ENCODE results near the gene PTPRJ.
A peak's percentile ranks its signal among the peaks of the same experiment; 100 is the strongest.

PTPRJ gene

GRCh38 chr11:48036011-48036410 is 55.7 kb downstream of the PTPRJ start:
- DNase-seq (ENCODE audit: low read depth in 2 of 2, low spot score in 1 of 2), result no peak

DNA sequence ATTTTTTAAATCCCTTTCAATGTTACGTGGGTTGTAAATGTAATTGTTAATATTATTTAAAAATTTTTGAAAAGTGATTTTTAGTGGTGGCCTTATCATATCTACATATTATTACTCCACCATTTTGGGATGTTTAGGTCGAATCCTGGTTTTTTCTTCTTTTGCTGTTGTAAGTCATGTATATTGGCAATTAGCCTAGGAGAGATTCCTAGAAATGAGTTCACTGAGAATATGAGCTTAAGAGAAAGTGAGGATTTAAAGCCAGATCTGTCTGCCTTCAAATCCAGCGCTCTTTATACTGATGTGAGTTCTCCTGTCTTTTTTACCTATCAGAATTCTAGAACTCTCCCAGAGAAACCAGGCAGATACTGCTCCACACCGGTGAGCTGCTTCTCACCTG is 56.1 kb downstream of the PTPRJ start:
- no peak for DNase-seq (ENCODE audit: low read depth in 2 of 2, low spot score in 1 of 2)

DNA sequence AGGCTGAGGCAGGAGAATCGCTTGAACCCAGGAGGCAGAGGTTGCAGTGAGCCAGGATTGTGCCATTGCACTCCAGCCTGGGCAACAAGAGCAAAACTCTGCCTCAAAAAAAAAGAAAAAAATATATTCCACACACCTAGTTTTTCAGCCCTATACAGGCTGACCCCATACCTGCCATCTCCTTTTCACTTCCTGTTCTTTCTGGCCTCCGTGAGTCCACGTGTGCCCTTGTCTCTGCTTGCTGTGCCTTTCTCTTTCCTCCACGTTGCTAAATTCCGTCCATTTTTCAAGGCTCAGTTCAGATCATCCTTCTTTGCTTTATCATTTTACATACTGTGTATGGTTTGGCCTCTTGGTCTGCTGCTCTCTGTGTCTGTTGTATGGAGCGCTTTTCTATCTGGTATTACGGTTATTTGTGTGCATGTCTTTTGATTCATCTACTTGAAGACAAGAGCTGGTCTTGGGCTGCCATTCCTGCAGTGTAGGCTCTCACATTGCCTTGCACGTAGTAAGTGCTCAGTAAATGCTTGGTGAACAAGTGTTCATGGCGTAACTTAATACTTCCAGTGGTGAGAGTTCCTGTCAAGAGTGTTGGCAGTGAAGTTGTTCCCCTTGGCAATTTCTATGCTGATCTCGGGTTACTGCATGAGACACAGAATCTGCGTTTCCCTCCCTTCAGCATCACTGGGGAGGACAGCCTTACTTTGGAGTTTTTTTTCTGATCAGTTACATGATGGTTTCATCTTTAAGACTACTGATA is 57.5 kb downstream of the PTPRJ start:
- no peak for DNase-seq (ENCODE audit: low read depth in 2 of 2, low spot score in 1 of 2)

GRCh38 chr11:48040830-48041444 is 60.6 kb downstream of the PTPRJ start:
- no peak for DNase-seq (ENCODE audit: low read depth in 2 of 2, low spot score in 1 of 2)

- no peak for DNase-seq (ENCODE audit: low read depth in 2 of 2, low spot score in 1 of 2)
These were observed 61.7 kb downstream of the PTPRJ start for GRCh38 chr11:48041877-48042695.

DNA sequence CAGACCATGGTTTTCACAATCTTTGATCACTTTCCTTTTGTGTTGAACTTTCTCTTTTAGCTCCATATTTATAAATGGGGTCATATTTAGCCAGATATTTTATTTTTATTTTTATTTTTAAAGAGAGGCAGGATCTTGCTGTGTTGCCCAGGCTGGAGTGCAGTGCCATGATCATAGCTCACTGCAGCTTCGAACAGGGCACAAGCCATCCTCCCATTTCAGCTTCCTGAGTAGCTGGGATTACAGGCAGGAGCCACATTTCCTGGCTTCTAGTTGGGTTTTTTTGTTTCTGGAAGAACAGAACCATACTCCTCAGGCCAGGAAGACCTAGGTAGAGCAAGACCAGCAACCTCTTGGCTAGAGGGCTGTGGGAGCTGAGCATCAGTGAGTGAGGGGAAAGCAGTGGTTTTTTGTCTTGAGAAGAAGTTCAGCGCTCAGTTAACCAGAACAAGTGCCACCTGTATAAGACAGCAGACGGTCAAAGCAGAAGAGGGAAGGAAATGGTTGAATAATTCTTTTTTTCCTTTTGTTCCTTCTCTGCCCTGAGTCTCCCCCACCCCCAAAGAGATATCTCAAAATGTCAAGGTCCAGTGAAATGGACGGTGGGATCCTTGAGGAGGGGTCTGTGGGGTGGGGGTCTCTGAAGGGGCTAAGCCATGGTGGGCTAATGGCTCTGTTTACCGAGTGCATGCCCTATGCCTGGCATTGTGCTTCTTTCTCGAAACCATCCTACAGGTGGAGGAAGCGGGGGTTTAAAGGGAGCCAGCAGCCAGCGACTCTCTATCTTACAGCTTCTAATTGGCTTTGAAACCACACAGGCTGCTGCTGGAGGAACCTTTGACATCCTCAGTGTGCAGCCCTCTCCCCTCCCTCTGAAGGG is 63.0 kb downstream of the PTPRJ start:
- no peak for DNase-seq (ENCODE audit: low read depth in 2 of 2, low spot score in 1 of 2)

DNA sequence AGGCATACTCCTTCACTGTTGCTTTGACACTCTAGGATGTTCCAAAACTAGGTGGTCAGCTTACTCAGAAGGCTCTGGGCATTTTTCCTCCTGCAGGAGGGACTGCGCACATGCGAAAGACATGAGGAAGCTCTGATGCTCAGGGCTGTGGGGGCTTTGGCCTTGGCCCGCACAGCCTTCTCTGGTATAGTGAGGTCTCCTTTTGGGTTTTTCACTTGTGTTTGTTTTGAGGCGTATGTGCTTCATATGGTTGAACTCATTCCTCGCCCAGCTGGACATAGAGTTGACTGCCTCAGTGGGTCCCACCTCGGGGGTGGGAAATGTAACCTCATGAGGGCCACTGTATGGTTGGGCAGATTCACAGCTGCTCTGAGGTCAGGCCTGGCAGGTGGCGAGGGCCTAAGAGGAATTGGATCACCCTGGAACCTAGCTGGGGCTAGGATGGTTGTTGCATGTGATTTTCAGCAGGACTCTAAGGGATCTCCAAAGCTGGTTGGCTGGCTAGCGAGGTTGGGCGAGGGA is 63.7 kb downstream of the PTPRJ start:
- no peak for DNase-seq (ENCODE audit: low read depth in 2 of 2, low spot score in 1 of 2)

- DNase-seq (ENCODE audit: low read depth in 2 of 2, low spot score in 1 of 2), result no peak
These were observed 64.2 kb downstream of the PTPRJ start for GRCh38 chr11:48044577-48044976.

DNA sequence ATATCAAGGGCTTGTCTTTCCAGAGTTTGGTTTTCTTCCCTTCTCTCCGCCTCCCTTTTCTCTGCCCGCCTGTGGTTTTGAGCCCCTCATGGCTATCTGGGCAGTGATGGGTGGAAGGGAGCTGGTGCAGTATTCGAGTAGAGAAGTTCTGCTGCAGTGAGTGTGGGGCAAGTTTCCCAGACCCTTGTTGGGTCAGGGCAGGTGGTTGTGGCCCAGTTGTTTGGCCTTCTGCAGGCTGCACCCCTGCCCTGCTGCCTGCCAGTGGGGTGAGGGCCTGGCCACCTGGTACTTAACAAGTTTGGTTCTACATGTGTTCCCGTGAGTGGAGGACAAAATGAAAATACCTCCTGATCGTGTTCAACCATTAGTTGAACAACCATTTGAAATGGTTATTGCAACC is 65.2 kb downstream of the PTPRJ start:
- DNase-seq (ENCODE audit: low read depth in 2 of 2, low spot score in 1 of 2), result no peak

DNA sequence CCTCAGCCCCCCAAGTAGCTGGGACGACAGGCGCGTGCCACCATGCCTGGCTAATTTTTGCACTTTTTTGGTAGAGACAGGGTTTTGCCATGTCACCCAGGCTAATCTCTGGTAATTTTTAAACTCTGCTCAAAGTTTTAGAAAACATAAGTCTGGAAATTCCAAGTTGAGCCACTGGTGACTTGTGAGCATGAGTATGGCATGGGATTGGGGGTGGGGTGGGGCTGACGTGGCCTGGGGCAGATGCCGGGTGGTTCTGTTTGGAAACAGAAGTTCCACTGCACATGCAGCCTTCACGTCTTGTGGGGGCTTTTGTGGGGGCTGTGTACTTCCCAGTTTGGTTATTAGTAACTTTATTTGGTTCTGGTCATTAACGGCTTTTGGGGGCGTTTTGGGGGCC is 67.3 kb downstream of the PTPRJ start:
- DNase-seq (ENCODE audit: low read depth in 2 of 2, low spot score in 1 of 2), result no peak

- no peak for DNase-seq (ENCODE audit: low read depth in 2 of 2, low spot score in 1 of 2)
These were observed 68.7 kb downstream of the PTPRJ start for GRCh38 chr11:48049036-48049435.

DNA sequence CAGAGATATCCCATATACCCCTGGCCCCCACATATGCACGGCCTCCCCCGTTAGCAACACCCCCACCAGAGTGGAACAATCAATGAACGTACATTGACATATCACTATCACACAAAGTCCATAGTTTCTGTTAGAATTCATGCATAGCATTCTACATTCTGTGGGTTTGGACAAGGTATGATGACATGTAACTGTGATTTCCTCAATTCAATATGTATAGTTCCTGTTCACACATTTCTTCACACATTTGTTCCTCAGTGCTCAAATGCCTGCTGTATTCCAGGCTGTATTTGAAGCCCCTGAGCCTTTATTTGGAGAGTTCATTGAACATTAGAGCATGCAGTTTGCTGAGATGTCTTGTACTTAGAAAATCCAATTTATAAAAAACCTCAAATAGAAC is 69.9 kb downstream of the PTPRJ start:
- DNase-seq (ENCODE audit: low read depth in 2 of 2, low spot score in 1 of 2), result no peak

DNA sequence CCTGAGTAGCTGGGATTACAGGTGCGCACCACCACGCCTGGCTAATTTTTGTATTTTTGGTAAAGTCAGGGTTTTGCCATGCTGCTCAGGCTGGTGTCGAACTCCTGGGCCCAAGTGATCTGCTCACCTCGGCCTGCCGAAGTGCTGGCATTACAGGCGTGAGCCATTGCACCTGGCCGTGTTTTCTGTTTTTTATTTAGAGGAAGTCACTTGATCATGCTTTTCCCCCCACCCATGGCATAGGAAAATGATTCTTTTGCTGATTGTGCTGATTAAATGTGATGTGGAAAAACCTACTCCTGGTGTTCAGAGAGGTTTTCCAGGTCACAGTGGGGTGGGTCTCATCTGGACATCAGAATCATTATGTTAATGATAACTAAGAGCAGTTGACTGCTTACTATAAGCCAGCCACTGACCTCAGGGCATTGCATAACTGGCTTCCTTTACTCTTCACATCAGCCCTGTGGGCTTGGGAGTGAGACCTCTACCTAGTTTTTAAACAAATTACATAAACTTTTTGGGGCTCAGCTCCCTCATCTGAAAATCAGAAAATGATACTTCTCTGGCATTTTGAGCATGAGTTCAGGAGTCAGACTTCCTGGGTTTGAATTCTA is 71.0 kb downstream of the PTPRJ start:
- no peak for DNase-seq (ENCODE audit: low read depth in 2 of 2, low spot score in 1 of 2)

- no peak for DNase-seq (ENCODE audit: low read depth in 2 of 2, low spot score in 1 of 2)
These were observed 72.1 kb downstream of the PTPRJ start for GRCh38 chr11:48052183-48053044.

DNA sequence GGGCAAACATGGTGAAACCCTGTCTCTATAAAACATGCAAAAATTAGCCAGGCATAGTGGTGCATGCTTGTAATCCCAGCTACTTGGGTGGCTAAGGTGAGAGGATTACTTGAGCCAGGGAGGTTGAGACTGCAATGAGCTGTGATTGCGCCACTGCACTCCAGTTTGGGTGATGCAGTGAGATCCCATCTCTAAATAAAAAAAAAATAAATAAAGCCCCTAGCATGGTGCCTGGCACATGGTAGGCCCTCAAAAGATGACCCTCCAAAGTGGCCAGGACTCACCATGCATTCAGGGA is 74.6 kb downstream of the PTPRJ start:
- DNase-seq (ENCODE audit: low read depth in 2 of 2, low spot score in 1 of 2), result no peak

- peak in 1 of 2 donors; percentile 12 for DNase-seq (ENCODE audit: low read depth in 2 of 2, low spot score in 1 of 2)
These were observed 75.2 kb downstream of the PTPRJ start for GRCh38 chr11:48055292-48056132.

- no peak for DNase-seq (ENCODE audit: low read depth in 2 of 2, low spot score in 1 of 2)
These were observed 76.2 kb downstream of the PTPRJ start for GRCh38 chr11:48056325-48057183.

DNA sequence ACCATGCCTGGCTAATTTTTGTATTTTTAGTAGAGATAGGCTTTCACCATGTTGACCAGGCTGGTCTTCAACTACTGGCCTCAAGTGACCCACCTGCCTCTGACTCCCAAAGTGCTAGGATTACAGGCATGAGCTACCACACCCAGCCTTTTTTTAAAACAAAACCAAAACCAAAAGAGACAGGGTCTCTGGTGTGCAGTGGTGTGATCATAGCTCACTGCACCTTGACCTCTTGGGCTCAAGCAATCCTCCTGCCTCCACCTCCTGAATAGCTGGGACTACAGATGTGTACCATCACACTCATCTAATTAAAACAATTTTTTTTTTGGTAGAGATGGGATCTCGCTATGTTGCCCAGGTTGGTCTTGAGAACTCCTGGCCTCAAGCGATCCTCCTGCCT is 77.7 kb downstream of the PTPRJ start:
- no peak for DNase-seq (ENCODE audit: low read depth in 2 of 2, low spot score in 1 of 2)
